Inferior parietal cortex (tissue), 1 donor: ENCODE measurements around the gene NDUFAF5.
A peak's percentile ranks its signal among the peaks of the same experiment; 100 is the strongest.

ENCODE experiments used
- DNase-seq: peaks from one replicate; pipeline ENCODE4 v3.0.0-alpha.2; 2016; ENCODE audit errors: extremely low spot score

NDUFAF5 gene

DNA sequence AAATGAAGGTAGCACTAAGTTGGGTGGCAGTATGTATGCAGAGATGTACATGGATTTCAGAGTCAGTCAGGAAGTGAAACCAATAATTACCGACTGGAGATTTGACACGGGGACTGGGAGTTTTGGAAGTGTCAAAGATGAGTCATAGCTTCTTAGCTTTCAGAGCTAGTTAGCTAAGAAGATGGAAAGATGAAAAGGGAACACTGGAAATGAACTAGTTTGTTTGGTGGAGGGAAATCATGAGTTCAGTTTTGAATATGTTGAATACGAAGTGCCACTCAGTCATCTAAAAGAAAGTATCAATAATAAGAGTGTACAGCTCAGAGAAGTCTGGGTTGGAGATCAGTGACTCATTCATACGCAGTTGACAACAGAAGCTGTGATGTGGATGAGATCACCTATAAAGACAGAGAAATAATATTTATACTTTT lies 7.6 kb upstream of the NDUFAF5 start:
- no peak for DNase-seq

DNA sequence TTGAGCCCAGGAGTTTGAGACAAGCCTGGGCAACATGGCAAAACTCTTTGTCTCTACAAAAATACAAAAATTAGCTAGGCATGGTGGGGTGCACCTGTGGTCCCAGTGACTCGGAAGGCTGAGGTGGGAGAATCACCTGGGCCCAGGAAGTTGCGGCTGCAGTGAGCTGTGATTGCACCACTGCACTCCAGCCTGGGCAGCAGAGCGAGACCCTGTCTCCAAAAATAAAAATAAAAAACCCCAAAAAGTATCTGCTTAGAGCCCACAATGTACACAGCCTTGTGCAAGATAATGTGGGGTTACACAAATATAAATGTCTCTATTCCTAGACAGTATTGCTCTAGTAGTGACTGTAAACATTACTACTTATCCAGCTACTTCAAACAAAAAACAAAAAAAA lies 6.0 kb upstream of the NDUFAF5 start:
- DNase-seq = no peak

DNA sequence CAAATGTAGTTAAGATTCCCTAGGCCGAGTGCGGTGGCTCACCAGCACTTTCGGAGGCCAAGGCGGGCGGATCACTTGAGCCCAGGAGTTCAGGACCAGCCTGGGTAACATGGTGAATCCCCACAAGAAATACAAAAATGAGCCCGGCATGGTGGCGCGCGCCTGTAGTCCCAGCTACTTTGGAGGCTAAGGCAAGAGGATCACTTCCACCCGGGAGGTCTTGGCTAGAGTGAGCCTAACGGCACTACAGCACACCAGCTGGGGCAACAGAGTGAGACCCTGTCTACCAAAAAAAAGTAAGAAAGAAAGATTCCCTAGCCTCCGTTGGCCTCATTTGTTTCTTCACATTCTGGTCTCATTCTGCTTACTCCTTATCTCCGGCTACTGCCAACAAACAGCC lies 1.3 kb upstream of the NDUFAF5 start:
- no peak for DNase-seq

DNA sequence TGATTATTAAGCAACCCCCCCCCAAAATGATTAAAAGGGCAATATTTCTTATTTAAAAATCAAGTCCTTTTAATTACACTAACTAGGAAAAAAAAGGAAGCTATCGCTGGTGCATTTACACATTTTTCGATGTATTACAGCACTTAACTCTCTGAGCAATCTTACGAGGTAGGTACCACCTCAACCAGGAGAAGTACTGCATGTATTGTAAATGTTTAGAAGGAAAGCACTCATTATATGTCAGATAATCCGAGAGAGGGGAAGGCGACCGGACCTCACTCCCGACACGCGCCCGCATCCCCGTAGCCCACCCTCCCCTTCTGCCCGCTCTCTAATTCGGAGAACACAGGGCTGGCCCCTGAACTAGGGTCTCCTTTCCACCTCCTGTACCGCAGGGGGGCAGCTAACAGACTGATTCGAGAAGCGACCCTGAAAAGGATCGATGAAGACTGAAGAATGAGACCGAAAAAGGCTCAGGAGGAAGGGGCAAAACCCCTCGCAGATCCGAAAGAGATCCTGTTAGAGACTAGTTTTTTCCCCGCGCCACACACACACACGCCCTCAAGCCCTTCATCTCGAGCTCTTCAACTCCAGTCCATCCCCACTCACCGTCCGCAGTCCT lies 446 bp upstream of the NDUFAF5 start:
- DNase-seq = no peak

DNA sequence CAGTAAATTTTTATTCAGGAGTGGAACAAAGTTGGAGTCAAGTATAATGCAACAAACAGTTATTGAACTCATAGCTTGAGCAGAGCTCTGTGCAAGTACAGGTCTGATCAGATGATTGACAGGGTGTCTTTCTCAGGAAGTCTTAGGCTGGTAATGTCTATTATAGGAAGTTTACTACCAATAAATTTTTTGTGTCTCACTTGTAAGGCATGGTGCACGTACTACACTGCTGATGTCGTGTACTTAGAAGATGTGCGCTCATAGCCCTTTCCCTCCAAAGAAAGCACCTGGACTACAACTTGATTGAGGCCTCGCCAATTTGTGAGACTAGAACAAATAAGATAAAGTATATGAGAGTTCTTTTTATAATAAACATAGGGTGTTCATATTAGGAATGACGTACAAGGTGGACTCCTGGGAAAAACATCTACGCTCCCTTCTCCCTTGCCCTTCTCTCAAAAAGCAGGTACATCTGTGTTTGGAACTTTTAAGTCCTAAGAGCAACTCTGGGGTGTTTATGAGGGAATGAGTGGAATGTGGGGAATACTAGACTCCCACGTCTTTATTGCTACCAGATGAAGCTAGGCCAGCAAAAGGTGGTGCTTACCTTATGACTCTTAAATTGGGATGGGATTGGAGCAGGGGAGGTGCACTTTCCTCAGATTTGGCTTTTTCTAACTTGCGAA lies 1.5 kb downstream of the NDUFAF5 start:
- no peak for DNase-seq

DNA sequence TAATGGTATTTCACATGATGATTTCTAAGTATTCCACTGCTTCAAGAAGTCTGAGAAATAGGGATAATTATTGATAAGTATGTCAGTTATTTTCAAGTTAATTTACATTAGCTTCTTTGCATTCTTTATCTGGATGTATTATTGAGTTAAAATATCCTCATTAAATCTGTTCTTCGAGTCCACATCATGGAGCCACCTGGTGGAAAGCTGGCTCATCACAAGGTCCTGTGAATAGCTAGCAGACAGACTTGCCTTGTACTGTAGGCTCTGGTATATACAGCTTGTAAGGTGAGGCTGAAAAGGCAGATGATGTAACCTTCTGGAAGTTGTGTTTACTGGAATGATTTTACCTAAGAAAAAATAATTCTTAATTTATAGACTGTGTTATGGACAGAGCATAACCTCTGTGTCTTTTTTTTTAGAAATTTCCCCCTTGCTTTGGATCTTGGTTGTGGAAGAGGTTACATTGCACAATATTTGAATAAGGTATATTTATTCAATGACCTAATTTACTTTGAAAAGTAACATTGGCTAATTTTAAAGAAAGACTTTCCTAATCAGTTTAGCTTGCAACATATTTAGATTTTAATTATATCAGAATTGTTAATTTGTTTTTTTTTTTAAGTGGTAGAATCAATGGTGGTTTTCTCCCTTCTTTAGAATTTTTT lies 3.5 kb downstream of the NDUFAF5 start:
- no peak for DNase-seq

DNA sequence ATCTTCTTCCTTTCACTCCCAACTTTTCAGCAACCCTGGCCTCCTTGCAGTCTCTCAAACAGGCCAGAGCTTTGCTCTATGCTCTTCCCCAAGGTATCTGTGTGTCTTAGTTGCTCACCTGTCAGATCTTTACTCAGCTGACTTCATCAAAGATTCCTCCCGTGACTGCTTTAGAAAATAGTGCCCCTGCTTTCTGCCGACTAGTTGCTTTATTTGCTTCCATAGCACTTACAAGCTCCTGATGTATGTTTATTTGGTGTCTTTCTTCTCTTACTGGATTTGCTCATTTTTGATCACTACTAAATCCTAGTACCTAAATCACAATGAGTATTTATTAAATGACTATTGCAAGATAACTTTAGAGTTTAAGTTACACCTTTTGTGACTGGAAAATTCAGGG lies 5.9 kb downstream of the NDUFAF5 start:
- no peak for DNase-seq

DNA sequence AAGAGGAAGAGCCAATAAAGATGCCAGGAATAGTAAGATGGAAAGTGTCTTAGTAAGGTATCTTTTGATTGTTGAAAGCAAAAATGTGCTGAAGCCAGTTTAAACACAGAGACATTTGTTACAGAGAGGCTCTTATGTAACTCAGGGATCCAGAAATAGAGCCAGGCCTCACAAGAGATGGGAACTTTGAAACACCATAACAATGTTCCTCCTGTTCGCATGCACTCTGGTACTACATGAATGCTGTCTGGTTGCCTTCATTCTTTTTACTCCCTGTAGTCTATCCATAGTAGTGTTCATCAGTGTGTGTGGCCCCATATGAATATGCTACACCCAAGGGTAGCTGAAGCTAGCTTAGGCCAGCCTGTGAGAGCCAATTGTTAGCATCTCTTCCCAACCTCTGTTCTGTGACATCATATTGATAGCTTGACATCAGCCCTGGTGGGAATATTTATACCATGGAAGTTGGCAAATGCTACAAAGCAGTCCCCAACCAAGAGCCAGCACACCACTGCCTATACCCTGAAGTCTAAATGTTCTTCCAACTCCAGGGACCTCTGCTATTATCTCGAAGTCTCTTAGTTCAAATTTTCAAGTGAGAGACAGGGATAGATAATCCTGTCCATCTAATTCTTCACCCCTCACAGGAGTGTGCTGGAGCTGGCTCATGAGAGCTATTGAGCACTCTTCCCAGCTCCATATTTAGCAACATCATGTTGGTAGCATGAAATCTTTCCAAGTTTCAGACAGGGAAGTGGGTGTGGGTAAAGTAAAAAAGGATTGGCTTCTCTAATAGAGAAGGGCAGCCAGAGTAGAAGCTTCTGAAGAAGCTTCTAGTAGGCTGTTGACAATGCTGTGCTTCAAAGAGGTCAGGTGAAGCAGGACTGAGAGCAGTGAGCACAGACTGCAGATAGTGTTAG lies 7.0 kb downstream of the NDUFAF5 start:
- DNase-seq = peak; percentile 65

DNA sequence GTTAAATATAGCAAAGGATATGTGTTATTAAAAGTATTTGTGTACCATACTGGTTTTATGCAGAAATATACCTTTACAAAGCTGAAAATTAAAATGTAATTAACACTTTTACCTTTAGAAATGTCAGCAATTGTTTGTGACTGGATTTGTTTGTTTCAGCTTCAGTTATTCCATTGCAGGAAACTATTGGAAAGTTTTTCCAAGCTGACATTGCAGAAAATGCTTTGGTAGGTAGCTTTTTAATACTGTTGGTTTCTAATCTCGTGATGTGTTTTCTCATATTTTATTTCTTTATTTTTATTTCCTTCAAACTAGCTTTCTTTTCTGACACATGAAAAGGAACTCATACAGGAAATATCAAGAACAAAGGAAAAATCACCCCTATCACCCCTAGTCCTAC lies 8.2 kb downstream of the NDUFAF5 start:
- no peak for DNase-seq

DNA sequence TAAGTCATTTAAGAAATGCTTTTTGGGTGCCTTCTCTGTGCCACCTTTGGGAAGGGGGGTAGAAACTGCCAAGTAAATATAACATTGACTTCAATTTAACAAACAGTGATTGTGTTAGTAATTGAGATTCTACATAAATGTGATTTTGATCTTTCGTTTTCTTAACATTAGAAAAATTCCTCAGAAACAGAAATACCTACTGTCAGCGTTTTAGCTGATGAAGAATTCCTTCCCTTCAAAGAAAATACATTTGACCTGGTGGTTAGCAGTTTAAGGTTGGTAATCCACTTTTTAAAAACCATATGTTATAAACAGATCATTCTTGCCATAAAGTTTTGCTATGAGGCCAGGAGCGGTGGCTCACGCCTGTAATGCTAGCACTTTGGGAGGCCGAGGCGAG lies 9.8 kb downstream of the NDUFAF5 start:
- DNase-seq = no peak

DNA sequence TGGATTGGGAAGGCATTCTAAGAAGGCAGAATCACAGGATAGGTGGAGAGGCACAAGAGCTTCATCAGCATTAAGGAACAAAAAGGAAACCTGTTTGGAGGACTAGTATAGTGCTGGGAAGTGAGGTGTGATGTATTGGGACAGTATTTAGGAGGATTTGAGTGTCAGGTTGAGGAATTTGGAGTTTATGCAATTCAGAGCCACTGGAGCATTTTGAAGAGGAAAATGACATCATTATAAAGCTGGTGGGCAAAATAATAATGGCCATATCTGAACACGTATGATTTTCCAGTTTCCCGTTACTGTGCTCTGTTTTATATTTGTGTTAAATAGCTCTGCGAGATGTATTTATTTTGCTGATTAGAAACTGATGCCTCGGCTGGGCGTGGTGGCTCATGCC lies 14.2 kb downstream of the NDUFAF5 start:
- DNase-seq = no peak

DNA sequence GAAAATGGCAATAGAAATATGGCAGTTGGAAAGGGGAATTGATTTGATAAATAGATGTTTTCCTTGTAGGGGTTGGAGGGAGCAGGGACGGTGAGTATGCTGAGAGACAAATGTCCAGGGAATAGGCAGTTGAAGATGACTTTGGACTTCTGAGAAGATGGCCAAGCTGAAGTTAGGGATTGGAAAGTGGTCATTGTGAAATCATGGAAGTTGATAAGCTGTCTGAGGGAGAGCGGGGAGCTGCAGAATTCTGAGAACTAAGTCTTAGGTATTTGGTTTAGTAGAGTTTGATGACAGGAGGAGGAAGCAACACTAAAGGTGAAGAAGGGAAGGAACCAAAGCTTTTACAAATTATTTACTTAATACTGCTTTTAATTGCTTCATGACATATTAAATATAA lies 15.1 kb downstream of the NDUFAF5 start:
- DNase-seq = no peak

DNA sequence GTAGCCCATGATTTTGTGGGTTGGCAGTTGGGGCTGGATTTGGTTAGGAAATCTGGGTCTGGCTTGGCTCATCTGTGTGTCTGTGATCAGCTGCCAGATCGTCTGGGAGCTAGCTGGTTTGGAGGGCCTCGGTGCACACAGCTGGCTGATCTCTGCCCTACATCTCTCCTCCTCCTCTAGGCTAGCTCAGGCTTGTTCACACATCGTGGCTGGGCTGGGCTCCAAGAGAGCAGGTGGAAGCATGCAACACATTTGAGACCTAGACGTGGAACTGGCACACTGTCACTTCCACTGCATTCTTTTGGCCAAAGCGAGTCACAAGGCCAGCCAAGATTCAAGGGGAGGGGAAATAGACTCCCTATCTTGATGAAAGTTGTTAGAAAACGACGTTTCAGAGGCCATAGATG lies 15.9 kb downstream of the NDUFAF5 start:
- DNase-seq = peak; percentile 45

DNA sequence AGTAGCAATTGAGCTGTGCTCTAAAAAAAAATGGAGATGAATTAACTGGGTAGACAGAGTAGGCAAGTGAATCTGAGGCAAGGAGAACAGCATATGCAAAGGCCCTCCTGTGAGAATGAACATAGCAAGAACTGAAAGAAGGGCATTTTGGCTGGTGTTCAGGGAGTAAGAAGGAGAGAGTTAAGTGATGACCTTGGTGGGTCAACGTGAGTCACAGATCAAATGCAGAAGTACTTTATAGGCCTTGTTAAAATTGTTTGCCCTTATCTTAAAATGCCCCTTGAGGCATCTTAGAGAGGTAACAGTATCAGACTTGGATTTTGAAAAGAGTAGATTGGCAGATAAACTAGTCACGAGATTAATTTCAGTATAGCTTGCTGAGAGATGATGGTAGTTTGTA lies 24.5 kb downstream of the NDUFAF5 start:
- no peak for DNase-seq

DNA sequence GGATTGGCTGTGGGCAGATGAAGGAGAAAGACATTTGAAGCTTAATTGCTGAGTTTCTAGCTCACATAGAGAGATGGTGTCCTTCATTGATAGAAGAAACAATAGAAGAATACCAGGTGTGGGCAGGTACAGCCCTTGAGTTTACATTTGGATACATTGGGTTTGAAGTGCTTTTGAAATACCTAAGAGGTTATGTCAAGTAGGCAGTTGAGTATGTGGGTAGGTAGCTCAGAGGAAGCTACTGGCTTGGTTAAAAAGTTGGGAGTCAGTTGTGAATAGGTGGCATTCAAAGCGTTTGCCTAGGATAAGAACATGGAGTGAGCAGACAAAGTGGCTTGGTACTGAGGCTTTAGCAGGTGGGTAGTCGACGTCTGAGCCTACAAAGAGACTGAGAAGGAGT lies 25.0 kb downstream of the NDUFAF5 start:
- DNase-seq = no peak

DNA sequence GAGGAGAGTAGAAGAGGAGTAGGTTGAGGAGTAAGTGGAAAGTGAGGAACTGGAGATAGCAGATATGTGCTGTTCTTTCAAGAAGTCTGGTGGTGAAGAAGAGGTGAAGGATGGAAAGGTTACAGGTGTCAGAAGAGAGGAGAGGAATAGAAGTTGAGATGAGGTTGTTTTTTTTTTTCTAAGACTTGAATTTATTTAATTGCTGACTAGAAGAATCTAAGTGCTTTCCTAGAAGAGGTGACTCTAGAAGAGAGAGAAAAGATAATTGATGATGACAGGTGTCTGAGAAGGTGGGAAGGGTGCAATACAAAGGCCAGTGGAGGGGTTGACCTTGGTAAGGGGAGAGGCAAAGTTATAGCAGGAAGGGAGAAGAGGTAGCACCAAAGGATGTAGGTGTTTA lies 25.6 kb downstream of the NDUFAF5 start:
- DNase-seq = no peak

DNA sequence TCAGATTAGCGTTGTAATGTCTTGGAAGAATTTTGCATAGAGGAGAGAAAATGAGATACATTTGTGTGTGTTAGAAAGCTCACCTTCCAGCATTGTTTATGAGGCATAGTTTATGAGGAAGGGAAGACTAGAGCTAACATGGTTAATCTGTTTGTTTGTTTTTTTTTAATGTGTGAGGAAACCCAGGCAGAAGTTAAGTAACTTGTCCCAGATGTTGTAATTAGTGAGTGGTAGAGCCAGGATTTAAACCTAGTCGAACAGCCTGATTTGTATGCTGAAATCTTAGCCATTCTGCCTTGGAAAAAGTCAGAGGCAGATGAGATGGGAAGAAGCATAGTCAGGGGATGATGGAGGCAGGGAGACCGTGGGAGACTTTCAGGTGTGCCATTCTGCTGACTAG lies 29.1 kb downstream of the NDUFAF5 start:
- DNase-seq = no peak

DNA sequence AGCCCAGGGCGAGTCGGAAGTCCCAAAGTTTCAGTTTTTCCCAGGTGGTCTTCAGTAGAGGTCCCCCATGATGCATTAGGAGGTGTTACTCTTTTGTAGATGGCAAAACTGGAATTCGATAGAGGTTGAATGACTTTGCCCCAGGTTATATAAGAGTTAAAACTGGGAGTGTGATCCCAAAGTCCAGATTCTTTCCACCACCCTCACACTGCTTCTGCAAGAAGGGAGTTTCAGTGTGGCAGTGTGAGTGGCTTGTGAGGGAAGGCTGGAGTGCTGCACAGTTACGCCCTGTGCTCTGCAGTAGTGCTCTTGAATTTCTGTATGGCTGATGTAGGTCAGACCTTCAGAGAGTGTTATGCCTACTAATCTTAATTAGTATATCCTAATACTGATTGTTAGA lies 29.8 kb downstream of the NDUFAF5 start:
- DNase-seq = no peak

DNA sequence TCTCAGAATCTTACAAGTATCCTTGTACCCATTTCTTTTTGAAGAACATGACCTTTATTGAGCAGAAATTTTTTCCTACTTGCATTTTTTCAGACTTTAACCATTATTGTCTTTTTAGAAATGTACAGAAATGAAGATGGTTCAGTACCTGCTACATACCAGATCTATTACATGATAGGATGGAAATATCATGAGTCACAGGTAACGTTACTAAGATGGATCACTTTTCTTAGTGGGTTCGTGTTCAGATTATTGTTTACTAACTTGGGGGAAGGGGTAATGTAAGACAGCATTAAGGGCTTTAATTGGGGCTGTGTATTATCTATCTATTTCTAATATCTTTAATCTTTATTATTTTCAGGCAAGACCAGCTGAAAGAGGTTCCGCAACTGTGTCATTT lies 31.9 kb downstream of the NDUFAF5 start:
- DNase-seq = no peak

DNA sequence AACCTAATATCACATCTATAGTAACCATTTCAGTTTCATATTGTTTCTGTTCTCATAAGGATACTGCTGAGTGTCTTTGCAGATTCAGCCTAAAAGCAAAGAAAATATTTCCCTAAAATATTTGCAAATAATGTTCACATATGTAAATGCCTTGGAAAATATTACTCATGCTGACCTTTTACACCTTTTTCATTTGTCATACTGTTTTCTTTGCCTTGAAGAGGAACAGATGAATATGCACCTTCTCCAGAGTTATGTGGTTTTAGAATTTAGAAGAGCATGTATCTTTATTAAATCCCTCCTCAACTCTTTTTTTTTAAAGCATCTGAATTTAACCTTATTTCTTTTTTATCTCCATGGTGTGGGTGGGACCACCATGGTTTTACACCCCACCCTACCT lies 32.5 kb downstream of the NDUFAF5 start:
- no peak for DNase-seq

DNA sequence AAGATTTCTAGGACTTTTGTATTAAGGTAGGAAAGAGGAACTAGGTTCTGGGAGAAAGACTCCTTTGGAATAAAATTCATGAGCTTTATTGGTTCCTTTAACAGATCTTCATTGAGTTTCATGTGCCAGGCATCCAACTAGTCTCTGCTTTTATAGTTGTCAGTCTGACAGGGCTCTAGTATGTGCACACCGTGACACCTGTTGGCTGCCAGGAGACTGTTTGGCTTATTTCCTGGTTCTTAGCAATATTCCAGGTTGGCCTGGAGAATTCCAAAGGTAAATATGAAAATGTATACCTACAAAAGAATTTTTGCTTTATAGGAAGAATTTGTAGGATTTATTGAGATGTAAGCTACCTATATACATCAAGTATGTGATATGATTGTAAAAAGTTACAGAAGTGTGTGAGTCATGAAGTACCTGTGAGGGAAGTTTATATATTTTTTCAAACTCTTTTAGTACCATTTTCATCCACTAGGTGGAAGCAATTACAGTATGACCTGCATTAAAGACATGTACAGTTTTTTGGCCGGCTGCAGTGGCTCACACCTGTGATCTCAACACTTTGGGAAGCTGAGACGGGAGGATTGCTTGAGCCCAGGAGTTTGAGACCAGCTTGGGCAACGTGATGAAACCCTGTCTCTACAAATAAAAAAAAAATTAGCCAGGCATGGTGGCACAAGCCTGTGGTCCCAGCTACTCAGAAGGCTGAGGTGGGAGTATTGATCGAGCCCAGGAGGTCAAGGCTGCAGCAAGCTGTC lies 35.2 kb downstream of the NDUFAF5 start:
- DNase-seq = peak; percentile 76

DNA sequence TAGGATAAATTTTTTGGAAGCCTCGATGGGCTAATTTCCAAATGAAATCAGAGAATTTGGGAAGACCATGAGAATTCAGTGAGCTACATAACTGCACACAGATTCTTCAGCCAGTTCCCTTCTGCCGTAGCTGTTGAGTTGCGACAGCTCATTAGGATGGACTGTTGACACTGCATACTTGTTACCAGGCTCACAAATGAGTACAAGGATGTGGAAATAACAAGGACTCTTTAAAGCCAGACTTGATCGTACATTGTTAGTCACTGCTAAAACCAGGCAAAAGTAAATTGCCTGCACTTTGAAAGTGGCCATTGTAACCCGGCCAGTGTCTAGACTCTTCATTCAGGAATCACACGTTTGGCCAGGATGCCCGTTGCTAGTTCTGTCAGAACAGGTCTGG lies 37.0 kb downstream of the NDUFAF5 start:
- no peak for DNase-seq
